OCI-LY1 (cell line): ENCODE results near the gene NUMB.

Experiments
- CTCF ChIP-seq: fragments of 200-600 bp; sonication (generic), shearing (Covaris generic); IDR thresholded peaks from 2 replicates; pipeline ENCODE4 v1.5.1; 2017; ENCODE audit warnings: mild to moderate bottlenecking, antibody characterized with exemption, low read length, moderate library complexity, mixed read lengths
- EZH2 ChIP-seq: fragments of 200-600 bp; sonication (generic), shearing (Covaris generic); IDR thresholded peaks from 2 replicates; pipeline ENCODE4 v1.8.0; 2017; ENCODE audit warnings: borderline replicate concordance, mixed run types, mild to moderate bottlenecking, antibody characterized with exemption, low read length, moderate library complexity, mixed read lengths

- TF ChIP-seq CTCF (no peak), EZH2 (no peak)
These were observed 134.4 kb downstream of the NUMB start for GRCh38 chr14:73323896-73324399.
